ENCODE data around the gene AGMAT.

The AGMAT gene

GRCh38 chr1:15568387-15569073 is 16.3 kb downstream of the AGMAT start:
- DNase-seq (ENCODE audit: low read depth in 2 of 2): no peak

GRCh38 chr1:15559189-15559810 is 25.6 kb downstream of the AGMAT start:
- DNase-seq (ENCODE audit: low read depth in 2 of 2): no peak

- no peak for DNase-seq (ENCODE audit: low read depth in 2 of 2)
Measured at GRCh38 chr1:15558516-15558915, 26.3 kb downstream of the AGMAT start.

- DNase-seq (ENCODE audit: low read depth in 2 of 2): no peak
Measured at GRCh38 chr1:15557594-15557993, 27.3 kb downstream of the AGMAT start.

- no peak for DNase-seq (ENCODE audit: low read depth in 2 of 2)
Measured at GRCh38 chr1:15557008-15557407, 27.8 kb downstream of the AGMAT start.

- no peak for DNase-seq (ENCODE audit: low read depth in 2 of 2)
Measured at GRCh38 chr1:15550573-15550972, 34.3 kb downstream of the AGMAT start.

- no peak for DNase-seq (ENCODE audit: low read depth in 2 of 2)
Measured at GRCh38 chr1:15546641-15547040, 38.2 kb downstream of the AGMAT start.

- no peak for DNase-seq (ENCODE audit: low read depth in 2 of 2)
Measured at GRCh38 chr1:15543589-15544568, 41.0 kb downstream of the AGMAT start.

GRCh38 chr1:15543251-15543588 is 41.6 kb downstream of the AGMAT start:
- DNase-seq (ENCODE audit: low read depth in 2 of 2): no peak

GRCh38 chr1:15542388-15543250 is 42.2 kb downstream of the AGMAT start:
- no peak for DNase-seq (ENCODE audit: low read depth in 2 of 2)

GRCh38 chr1:15541231-15541792 is 43.5 kb downstream of the AGMAT start:
- no peak for DNase-seq (ENCODE audit: low read depth in 2 of 2)

- DNase-seq (ENCODE audit: low read depth in 2 of 2): no peak
Measured at GRCh38 chr1:15540186-15540585, 44.7 kb downstream of the AGMAT start.

GRCh38 chr1:15538771-15539170 is 46.1 kb downstream of the AGMAT start:
- no peak for DNase-seq (ENCODE audit: low read depth in 2 of 2)

GRCh38 chr1:15531682-15532081 is 53.2 kb downstream of the AGMAT start:
- no peak for DNase-seq (ENCODE audit: low read depth in 2 of 2)

GRCh38 chr1:15531003-15531402 is 53.8 kb downstream of the AGMAT start:
- DNase-seq (ENCODE audit: low read depth in 2 of 2): no peak

GRCh38 chr1:15526490-15527339 is 58.1 kb downstream of the AGMAT start, which contains the start of gene DNAJC16:
TSS of gene DNAJC16 (plus strand) at chr1:15526848. CDS start at chr1:15529106, 2,258 bp downstream.
- peak; percentile 90 to 92 for DNase-seq (ENCODE audit: low read depth in 2 of 2)

- no peak for DNase-seq (ENCODE audit: low read depth in 2 of 2)
Measured at GRCh38 chr1:15526021-15526489, 58.8 kb downstream of the AGMAT start.

- no peak for DNase-seq (ENCODE audit: low read depth in 2 of 2)
Measured at GRCh38 chr1:15525050-15526020, 59.5 kb downstream of the AGMAT start.
